HG02588 (cell line): ENCODE measurements around the gene BORCS6.
"Not testable (repeated sequence)": the region's sequence is repeated elsewhere in the genome, so short reads cannot be mapped to it uniquely, and the experiment has no call there.

Experiments used
- ATAC-seq: cut with Tn5 transposase; IDR thresholded peaks from one replicate; pipeline ENCODE4 v1.9.1; 2021; ENCODE audit warnings: mild to moderate bottlenecking, moderate library complexity; ENCODE audit not compliant: unreplicated experiment

Gene BORCS6

DNA sequence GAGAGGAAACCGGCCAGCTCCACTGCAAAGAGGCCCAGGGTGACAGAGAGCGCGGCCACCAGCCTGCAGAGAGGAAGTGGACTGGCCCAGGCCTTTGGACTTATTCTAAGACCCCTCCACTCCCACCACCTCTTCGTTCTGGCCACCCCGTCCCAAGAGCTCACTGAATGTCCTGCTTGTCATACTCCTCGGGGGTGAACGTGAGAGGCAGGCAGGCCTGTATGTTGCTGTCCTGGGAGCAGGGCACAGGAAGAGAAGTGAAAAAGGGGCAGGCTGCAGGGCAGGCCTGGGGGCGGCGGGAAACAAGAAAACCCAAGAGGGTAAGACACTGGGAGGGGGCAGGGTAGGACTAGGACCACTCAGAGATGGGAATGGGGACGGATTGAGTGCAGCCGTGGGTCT lies 14.2 kb downstream of the BORCS6 start:
- ATAC-seq: peak; percentile 2

DNA sequence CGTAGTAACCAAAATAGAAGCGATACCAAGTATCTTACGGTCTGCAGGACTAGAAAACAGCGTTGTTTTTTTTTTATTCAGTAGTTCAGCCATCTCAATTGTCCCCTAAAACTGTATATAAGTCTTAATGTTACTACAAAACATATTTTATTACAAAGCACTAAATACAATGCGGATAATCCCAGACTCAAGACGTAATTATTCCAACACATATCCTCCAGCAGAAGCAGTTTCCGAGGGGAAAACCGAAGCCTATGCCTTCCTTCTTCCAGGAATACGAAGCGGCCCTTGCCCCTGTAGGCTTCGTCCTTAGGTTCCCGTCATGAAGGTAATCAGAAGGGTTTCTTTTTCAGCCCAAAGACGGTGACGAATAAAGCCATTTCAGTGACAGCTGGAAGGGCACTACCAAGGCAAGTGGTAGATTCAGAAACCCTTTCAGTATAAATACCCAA lies 16.1 kb downstream of the BORCS6 start:
- ATAC-seq: no peak

DNA sequence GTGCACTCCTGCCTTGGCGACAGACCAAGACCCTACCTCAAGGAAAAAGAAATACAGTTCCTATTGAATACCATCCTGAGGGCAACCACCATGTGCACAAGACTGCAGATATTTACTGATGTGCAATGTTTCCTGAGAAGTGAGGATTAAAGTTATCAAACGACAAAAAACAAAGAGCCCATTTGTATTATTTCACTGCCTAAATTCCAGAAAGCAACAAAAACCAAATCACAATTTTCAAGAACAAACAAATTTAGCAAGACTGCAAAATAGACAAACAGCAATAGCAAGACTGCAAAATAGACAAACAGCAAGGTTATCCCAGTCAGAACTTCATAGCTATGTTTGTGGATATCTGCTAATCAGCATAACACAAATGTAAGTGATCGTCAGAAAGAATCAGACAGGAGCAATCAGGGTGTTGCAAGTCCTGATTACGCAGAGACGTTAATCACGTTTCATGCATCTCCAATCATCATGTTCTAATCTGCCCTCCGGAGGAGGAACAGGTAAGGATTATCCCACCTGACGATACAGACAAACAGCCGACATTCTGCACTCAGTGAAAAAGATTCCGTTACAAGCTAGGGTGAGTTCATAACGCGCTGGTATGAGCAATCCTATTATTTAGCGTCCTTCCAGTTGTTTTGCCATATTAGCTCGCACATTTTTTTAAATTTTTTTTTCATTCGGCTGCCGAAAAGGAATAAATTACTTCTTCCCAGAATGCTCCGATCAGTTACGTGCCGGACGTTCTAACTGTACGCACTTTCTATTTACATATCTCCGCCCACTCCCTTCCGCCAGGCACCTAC lies 16.7 kb downstream of the BORCS6 start:
- ATAC-seq: peak; percentile 62

DNA sequence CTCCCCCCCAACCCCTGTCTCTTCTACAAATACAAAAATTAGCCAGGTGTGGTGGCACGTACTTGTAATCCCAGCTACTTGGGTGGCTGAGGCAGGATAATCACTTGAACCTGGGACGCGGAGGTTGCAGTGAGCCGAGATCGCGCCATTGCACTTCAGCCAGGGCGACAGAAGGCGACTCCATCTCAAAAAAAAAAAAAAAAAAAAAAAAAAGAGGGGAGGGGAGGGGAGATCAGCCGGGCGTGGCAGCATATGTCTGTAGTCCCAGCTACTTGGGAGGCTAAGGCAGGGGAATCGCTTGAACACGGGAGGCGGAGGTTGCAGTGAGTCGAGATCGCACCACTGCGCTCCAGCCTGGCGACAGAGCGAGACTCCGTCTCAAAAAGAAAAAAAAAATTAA lies 19.8 kb downstream of the BORCS6 start:
- ATAC-seq: not testable (repeated sequence)

DNA sequence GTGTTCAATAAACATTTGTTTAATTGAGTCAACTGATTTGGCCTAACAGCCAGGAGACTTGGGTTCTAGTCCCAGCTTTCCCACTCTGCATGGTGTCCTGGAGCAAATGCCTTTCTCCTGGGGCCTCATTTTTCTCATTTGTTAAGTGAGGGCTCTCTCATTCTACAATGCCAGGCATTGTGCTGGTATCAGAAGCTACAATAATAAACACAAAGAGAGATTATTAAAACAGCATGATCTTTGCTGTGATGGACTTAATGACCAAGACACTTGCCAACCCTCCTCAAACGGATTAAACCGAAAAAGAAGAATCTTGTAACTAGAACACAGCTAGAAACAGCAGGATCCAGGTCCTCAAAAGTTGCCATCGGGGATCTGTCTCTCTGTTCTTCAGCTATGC lies 22.5 kb downstream of the BORCS6 start:
- no peak for ATAC-seq

DNA sequence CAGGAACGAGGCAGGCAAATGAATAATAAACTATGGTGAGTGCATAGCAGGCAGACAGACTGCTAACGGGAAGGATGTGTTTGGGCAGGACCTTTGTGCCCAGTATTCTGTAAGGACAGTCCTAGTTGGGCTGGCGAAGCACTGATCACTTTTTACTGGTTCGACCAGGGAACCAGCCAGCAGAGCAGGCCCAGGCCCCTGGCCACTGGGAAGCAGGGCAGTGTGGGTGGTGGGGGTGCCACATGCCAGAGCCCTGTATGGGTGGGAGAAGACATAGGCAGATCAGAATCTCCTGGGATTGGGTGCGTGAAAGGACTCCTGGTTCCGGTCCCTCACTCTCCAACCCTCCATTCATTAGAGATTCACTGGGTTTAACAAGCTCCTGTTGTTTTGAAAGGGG lies 23.2 kb downstream of the BORCS6 start:
- ATAC-seq: no peak

DNA sequence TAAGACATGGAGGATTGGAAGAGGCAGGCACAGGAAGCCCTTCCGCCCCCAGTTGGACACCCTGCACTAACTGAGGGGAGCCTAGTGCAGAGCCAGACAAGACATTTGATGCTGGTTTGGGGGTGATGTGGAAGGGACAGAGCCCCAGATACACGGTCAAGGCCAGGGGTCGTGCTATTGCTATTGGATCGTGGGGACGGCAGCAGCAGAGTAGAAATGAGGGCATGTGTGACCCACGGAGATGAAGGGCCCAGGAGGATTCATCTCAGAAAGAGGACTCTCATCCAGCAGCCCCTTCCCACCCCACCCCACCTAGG lies 25.2 kb downstream of the BORCS6 start:
- no peak for ATAC-seq

DNA sequence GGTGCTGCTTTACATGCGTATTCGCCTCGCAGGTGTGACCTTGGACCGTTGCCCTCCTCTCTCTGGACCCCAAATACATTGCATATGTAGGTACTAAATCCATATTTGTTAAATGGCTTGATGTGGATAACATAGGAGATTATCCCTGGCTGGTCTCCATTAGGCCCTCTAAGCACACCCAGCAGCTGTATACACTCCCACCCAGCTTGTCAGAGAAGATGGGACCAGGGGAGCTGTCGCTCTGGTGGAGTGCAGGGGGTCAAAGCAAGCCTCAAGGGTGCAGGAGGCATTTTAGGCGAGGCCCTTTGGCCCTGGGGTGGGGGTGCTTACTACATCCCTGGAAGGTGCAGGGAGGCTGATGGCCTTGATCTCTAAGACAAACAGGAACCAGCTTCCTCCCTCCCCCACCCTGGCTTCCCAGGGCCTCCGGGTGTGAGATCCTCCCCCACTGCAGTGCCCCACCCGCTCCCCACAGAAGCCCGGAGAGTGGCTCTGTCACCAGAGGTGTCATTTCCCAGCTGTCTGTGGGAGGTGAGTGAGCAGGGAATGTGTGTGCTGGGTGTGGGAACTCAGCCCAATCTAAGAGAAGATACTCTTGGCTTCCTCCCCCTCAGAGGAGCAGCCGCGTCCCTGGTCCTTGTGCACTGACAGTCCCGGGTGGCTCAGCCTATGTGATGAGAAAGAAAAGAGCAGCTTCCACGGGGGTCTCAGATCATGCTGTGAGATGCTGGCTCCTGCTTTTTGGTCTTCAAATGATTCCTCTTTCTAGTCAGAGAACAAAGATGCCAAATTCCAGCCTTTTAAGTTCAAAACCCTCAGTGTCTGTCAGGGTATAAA lies 25.8 kb downstream of the BORCS6 start:
- no peak for ATAC-seq

DNA sequence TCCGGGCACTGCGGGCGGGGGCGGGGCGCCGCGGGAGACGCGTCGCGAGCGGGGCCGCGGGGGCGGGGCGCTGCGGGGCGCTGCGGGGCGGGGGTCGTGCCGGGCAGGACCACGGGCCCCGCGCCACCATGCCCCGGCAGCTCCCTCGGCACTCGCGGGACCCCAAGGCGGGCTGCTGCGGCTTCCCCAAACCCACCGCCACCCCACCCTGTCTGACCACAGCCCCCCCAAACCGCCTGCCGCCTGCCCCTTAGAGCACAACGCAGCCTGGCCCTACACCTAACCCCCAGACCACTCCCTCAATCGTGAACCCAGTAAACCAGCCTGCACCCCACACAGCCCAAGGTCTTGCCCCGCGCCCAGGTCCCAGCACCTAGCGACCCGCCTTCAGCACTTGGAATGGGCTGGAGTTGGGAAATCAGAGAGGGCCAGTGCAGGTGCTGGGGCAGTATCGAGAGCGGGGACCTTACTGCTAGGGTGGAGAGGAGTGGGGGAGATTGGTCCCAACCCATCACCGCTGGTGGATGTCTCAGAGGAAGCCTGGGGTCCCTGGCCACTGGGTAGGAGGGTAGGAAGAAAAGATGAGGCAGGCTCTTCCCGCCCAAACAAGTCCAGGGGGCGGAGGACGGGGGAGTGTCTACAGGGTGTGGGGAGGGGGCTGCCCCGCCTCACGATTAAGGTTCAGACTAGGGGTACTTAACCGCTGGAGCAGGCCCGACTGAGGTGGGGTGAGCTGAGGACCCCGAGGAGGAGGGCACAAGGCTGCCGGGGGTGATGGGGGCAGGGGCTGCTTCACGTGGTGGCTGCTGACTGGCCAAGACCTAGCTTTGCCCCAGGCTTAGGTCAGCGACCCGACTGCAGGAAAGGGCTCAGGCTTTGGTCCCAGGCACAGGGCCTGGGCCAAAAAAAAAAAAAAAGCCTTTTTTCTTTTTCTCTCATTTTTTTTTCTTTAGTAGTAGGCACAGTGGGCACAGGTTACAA lies 26.7 kb downstream of the BORCS6 start:
- ATAC-seq: no peak

DNA sequence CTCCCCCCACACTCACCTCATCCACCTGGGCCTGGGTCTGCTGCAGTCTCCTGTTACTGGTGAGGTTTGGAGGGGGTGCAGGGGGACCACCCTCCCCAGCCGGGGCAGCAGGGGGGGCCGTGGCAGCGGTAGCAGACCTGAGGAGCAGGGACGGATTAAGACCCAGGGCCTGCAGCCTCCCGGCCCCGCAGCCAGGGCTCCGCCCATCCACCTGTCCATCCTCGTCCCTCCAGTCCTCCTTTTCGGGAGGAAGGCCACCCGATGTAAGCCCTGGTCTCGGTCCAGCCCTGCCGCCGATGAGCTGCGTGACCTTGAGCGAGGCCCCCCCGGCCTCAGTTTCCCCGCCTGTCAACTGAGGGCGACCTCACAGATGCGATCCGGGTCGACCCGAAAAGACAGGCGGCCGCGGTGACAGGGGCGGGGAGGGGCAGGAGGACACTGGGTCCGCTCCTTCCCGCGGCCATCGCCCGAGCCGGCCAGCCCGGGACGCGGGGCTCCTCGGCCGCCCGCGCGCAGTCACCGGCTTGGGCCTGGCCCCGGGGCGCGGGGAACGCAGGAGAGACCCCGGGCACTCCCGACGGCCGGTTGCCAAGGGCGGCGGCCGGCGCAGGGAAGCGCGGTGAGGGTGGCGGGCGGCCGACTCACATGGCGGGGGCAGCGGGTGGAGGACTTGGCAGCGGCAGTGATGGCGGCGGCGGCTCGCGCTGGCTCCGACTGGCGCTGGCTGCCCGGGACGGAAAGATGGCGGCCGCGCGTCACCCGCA lies 27.6 kb downstream of the BORCS6 start, which contains the start of gene VAMP2:
TSS of gene VAMP2 (minus strand) at position 716 of the 764 bp plus-strand sequence. CDS start at position 647, 69 bp downstream.
- ATAC-seq: peak; percentile 41

DNA sequence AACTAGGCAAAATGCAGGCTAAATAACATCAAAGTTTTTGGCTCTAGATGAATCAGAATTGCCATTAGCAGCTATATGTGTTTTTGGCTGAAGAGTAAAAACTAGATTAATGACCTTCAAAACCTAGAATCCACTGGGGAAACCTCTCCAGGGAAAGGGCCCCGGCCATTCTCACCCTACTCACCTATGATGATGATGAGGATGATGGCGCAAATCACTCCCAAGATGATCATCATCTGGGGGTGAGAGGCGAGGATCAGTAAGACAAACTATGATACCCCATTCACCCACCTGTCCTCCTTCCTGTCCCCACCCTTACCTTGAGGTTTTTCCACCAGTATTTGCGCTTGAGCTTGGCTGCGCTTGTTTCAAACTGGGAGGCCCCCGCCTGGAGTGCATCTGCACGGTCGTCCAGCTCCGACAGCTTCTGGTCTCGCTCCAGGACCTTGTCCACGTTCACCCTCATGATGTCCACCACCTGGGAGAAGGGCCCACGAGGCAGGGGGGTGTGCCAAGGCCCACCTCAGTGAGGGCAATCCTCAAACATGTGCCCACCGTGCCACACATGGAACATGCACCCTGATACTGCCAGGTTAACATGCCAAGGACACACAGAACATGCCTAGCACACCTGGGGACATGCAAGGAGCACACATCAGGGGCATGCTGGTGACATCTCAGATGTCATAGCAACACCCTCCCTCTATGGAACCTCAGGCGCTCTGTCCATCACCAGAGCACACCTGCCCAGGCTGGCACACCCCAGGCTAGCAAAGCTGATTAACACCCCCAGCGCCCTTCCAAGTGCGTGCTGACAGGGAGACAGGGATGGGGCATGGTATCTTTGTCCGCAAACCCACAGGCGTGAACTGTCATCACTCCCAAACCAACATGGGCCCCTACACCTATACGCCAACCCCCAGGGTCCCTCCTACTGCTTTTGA lies 28.4 kb downstream of the BORCS6 start:
- no peak for ATAC-seq

DNA sequence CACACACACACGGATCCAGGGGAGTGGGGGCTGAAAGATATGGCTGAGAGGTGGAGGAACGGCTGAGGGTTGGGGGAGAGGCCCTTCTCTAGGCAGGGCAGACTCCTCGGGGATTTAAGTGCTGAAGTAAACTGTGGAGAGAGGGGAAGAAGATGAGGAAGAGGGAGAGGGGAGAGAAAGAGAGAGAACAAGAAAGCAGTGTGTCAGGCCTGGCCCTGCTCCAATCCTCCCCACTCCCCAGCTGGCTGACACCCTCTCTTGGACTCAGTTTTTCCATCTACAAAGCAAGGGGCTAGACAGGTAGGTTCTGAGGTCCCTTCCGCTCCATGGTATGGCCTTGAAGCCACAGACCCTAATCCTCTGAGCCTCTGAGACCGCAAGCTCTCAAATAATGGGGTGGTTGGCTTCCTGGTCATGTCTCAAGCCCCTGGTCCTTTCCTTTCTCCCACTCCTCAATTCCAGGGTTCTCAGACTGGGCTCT lies 29.2 kb downstream of the BORCS6 start:
- ATAC-seq: no peak

DNA sequence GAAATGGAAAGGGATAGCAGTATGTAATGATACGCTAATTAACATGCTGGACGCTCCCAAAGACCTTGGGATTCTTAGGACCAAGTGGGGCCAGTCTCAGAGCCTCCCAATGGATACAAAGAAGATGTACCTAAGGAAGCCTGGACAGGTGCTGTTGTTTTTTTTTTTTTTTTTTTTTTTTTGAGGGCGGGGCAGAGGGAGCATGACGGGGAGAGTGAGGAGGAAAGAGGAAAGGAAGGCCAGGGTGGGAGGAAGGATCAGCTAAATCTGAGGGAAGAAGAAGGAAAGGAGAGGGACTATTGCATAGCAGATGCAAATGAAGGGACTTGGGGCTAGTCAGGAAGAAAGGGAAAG lies 29.8 kb downstream of the BORCS6 start:
- ATAC-seq: no peak

DNA sequence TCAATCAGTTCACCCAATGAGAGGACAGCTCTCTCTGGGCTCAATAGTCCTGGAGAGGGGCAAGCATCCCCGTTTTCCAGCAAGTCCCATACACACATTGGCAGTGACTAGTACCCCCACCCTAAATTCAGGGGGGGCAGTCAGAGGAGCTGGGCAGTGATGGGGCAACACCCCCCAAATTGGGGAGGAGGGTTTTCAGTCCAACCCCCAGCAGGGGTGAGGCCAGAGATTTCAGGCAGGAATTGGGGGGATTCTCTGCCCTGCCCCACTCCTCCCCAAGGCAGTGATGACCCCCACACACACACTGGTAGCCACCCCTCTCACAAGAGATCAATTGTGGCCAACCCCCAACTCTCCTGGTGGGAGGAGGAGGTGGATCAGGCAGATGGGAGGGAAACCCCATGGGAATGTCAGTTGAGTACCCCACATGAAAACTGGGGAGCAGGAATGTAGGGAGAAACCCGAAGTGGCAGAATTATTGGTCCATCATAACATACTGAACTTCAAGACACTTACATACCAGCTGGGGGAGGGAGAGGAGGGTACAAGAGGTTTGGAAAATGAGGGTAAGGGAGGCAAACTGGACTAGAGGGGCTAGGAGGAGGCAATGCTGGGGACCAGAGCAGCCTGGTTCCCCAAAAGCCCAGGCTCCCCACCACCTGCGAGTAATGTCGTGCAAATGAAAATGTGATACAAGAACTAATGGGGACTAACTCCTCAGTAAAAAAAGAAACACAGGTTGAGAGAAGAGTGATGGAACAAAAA lies 30.3 kb downstream of the BORCS6 start:
- ATAC-seq: no peak

DNA sequence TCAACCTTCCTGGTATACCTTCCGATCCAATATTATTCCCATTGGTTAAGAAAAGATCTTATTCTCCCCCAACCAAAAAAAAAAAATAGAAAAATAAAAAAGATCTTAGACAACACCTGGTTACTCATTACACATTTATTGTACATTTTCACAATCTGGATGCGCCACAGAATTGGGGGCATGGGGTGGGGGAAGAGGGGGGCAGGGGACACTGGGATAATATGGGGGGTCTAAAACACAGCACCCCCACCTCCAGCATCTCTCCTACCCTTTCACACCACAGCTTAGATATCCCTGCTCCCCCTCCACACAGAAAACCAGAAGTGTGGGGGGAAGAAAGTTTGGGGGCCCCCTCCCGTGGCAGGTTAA lies 31.0 kb downstream of the BORCS6 start:
- ATAC-seq: no peak

DNA sequence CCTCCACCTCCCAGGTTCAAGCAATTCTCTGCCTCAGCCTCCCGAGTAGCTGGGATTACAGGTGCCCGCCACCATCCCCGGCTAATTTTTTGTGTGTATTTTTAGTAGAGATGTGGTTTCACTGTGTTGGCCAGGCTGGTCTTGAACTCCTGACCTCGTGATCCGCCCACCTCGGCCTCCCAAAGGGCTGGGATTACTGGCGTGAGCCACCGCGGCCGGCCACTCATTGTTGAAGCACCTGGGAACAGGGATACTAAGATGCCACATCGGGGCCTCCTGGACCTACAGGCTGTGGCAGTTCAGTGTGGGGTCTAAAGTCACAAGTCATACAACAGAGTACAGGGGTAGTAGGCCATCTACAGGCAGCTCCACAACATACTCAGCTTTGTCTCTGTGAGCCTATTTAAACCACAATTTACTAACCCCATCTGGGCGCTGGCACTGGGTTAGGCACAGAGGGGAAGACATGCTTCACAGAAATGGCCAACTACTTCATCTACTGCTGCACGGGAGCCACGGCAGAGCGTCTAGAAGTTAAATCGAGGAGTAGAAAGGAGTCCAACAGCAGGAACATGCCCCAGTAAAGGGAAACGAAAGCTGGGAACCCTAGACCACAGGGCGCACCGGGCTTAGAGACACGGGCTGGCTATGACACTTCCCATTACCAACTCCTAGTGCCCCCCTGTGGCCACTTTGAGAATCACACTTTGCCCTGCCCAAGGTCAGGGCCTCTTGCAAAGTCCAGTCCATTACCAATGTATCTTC lies 31.5 kb downstream of the BORCS6 start:
- ATAC-seq: no peak

DNA sequence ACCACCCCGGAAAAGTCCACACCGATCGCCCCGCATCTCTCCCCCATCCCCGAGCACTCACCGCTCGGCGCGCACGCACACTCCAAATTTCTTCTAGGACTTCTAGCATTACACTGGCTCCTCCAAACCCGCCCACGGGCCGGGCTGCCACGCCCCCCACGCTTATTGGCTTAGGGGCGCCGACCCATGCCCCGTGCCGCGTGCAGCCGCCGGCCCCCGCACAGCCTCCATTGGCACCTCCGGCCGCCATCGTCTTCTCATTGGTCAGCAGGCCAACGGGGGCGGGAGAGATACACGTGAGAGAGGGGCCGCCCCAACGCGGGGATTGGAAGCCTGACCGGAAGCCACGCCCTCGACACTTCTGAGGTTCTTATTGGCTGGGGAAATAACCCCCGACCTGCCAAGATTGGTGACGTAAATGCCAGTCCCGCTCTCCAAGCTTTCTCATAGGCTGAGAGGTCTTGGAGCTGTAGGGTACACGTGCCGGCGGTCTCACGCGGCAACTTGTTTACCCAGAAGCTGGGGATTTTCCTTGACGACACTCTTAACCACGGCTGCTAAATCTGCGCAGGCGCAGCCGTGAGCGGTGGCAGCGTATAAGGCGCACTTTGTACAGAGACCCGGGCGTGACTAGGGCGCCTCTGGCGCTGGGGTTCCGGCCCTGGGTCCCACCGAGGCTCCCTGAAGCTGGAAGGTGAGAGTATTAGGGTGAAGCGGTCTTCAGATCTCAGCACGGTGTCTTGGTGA lies 33.6 kb downstream of the BORCS6 start:
- ATAC-seq: peak; percentile 76
